Activated naive CD4-positive, alpha-beta T cell treated with anti-CD3 and anti-CD28 coated beads, Interleukin-2, amount 50 U/mL, for 24 hours (primary cell): ENCODE data around the gene RASAL1.

Experiments used
- H3K27ac Mint-ChIP-seq: one replicate; pipeline ENCODE4 v1.8.0; 2021; ENCODE audit warnings: mild to moderate bottlenecking, mixed read lengths
- H3K27me3 Mint-ChIP-seq: one replicate; pipeline ENCODE4 v1.8.0; 2021; ENCODE audit warnings: mixed read lengths
- H3K36me3 Mint-ChIP-seq: one replicate; pipeline ENCODE4 v1.8.0; 2021; ENCODE audit warnings: mixed read lengths
- H3K4me1 Mint-ChIP-seq: one replicate; pipeline ENCODE4 v1.8.0; 2021; ENCODE audit warnings: mixed read lengths
- H3K4me3 Mint-ChIP-seq: one replicate; pipeline ENCODE4 v1.8.0; 2021; ENCODE audit warnings: mild to moderate bottlenecking, mixed read lengths
- H3K9me3 Mint-ChIP-seq: one replicate; pipeline ENCODE4 v1.8.0; 2021; ENCODE audit warnings: mixed read lengths

Gene RASAL1

DNA sequence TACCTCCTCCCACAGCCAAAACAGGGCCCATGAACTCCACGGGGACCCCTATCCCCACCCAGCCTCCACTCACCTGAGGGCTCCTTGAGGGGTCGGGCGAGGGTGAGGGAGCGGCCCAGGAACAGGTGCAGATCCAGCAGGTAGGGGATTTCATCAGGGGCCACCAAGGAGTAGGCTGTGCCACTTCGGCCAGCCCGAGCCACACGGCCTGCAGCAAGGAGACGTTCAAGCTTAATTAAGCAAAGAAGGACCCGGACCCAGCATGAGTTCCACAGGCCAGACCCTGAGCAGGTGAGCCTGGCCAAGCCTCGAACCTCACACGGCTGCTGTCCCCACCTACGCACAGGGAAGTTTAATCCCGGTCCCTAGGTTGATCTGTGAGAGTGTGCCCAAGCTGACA, 34.1 kb upstream of the RASAL1 start:
- peaks cover 14% of the 10 kb centered on the region for H3K36me3 Mint-ChIP-seq
- H3K4me3 Mint-ChIP-seq: no peak overlapping the region
- H3K27ac Mint-ChIP-seq: no peak overlapping the region
- H3K4me1 Mint-ChIP-seq: peaks cover 9% of the 10 kb centered on the region
- H3K27me3 Mint-ChIP-seq: no peaks in the 10 kb centered on the region
- H3K9me3 Mint-ChIP-seq: no peaks in the 10 kb centered on the region

DNA sequence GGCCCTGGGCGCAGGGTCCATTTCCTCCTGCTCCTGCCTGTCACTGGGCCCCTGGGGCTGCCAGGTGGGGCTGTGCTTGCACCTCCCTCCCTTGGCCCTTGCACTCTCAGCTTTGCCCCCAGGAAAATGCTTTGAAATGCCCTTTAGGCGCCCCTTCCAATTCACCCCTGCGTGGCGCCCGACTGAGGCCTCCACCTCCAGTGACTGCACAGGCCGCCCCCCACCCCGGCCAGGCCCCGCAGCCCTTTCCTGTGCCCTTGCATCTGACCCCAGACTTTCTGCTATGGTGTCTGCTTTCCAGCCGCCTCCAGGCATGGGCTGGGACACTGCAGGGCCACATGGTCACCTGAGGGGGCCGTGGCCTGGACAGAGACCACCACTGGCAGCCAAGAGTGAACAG, 32.3 kb upstream of the RASAL1 start:
- Mint-ChIP-seq H3K27ac (no peak overlapping the region), H3K36me3 (peaks cover 10% of the 10 kb centered on the region), H3K27me3 (no peaks in the 10 kb centered on the region), H3K4me1 (peaks cover 5% of the 10 kb centered on the region), H3K9me3 (no peaks in the 10 kb centered on the region), H3K4me3 (no peak overlapping the region)

DNA sequence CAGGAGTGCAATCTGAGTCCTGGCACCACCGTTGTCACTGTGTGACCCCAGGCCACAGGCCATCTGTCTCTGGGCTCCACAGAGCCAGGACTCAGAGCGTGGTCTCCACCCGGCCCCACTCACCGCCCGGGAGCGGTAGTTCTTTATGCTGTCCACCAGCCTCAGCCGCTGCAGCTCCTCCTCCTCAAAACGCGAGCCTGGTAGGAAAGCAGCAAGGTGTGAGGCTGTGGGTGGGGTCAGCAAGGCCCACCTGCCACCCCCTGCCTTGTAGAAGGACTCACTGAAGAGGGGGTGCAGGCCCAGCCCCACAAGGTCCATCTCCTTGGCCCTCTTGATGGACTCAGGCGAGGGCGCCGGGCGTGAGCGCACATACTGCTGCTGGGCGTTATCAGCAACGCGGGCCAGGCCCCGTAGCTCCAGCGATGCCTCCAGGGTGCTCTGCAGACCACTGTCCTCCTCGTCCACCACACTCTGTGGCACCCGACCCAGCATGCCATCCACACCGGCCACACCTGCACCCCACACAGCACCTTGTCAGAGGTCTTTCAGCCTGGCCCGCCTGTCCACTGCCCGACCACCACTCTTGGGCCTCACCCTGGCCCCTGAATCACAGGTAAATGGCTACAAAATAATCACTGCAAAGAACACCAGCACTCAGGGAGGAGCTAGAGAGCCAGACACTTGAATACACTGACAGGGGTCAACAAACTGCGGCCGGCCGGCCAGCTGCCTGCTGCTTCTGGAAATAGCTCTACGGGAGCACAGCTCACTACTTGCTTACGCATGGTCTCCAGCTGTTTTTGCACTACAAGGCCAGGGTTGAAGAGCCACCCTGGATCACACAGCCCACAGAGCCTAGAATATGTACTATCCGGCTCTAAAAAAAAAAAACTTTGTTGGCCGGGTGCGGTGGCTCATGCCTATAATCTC, 30.2 kb upstream of the RASAL1 start:
- Mint-ChIP-seq H3K9me3 (no peaks in the 10 kb centered on the region), H3K27me3 (no peaks in the 10 kb centered on the region), H3K27ac (no peak overlapping the region), H3K36me3 (peaks cover 4% of the 10 kb centered on the region), H3K4me1 (peaks cover under 1% of the 10 kb centered on the region), H3K4me3 (no peak overlapping the region)

DNA sequence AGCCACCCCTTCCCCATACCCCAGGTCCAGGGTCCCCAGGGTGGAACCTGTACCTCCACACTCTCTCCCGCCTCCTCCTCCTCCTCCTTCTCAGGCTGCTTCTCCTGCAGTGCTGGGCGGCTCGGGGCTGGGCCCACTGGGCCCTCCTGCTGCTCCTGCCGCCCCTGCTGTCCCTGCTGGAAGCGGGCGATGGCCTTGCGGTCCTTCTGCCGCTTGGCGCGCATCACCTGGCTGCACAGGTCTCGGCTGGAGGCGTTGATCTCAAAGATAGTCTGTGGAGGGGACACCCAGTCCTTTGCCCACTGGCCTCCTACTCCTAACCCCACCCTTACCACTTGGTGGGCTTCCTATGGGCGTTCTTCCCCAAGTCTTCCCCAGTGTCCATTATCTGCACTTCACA, 28.5 kb upstream of the RASAL1 start:
- H3K27ac Mint-ChIP-seq: no peak overlapping the region
- H3K4me3 Mint-ChIP-seq: no peak overlapping the region
- no peaks in the 10 kb centered on the region for H3K4me1 Mint-ChIP-seq
- no peaks in the 10 kb centered on the region for H3K27me3 Mint-ChIP-seq
- no peaks in the 10 kb centered on the region for H3K9me3 Mint-ChIP-seq
- peaks cover 2% of the 10 kb centered on the region for H3K36me3 Mint-ChIP-seq

DNA sequence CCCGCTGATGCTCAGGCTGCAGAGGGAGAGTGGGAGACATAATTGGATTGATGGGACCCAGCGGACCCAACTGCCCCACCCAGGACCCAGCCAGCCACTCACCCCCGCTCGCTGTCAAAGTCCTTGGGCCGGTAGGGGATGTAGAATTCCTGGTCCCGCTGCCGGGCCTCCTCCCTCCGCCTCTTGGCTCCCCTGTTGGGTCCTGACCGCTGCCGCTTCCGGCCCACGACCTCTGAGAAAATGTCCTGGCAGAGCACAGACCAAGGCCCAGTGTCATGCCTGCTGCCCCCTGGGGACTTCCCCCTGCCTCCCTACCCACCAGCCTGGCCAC, 27.4 kb upstream of the RASAL1 start:
- Mint-ChIP-seq H3K27me3 (no peaks in the 10 kb centered on the region), H3K9me3 (no peaks in the 10 kb centered on the region), H3K36me3 (peaks cover 2% of the 10 kb centered on the region), H3K4me3 (no peak overlapping the region), H3K4me1 (no peaks in the 10 kb centered on the region), H3K27ac (no peak overlapping the region)

DNA sequence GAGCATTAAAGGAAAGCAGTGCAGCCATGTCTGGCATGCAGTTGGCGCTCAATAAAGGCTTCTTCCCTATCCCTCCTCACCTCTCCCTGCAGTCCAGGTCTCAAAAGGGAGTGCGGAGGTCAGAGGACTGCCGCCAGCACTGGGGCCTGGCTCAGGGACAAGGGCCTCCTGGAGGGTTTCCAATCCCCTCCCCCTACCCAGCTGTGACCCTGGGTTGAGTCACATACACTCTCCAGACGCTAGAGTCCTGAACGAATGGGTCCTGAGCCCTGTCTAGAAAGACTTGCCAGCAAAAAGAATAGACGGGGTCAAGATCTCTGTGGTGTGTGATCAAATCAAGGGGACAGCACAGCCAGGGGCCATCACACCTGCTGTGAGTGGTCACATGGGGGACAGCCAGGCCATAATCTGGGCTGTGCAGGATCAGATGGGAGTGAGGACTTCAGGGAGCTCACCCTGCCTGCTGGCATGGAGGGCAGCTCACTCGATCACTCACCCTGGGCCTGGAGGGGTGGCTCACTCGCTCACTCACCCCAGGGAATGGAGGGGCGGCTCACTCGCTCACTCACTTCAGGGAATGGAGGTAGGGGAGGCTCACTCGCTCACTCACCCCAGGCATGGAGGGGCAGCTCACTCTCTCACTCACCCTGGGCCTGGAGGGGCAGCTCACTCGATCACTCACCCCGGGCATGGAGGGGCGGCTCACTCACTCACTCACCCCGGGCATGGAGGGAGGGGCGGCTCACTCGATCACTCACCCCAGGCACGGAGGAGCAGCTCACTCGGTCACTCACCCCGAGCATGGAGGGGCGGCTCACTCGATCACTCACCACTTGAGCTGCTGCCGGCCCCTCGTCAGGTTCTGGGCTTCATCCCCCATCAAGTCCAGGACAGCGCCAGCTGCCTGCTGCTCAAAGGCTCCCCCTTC, 26.8 kb upstream of the RASAL1 start:
- Mint-ChIP-seq H3K4me3 (no peak overlapping the region), H3K4me1 (no peaks in the 10 kb centered on the region), H3K27me3 (no peaks in the 10 kb centered on the region), H3K9me3 (no peaks in the 10 kb centered on the region), H3K27ac (no peak overlapping the region), H3K36me3 (peaks cover 2% of the 10 kb centered on the region)

DNA sequence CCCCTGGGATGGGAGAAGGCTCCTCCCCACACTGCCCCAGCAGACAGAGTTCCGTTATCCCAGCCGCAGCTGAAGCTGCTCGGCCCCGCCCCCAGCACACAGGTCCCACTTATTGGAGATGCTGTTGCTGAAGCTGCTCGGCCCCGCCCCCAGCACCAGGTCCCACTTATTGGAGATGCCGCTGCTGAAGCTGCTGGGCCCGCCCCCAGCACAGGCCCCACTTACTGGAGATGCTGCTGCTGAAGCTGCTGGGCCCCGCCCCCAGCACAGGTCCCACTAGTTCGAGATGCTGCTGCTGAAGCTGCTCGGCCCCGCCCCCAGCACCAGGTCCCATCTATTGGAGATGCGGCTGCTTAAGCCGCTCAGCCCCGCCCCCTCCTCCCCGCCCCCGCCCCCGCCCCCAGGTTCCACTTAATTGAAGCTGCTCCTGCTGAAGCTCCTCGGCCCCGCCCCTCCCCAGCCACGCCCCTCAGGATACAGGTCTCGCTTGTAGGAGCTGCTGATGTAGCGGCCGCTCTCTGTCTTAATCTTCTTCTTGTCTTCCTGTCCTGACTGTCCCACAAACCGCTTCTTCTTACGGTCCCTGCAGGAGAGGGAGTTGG, 26.0 kb upstream of the RASAL1 start:
- peaks cover 2% of the 10 kb centered on the region for H3K36me3 Mint-ChIP-seq
- no peak overlapping the region for H3K4me3 Mint-ChIP-seq

DNA sequence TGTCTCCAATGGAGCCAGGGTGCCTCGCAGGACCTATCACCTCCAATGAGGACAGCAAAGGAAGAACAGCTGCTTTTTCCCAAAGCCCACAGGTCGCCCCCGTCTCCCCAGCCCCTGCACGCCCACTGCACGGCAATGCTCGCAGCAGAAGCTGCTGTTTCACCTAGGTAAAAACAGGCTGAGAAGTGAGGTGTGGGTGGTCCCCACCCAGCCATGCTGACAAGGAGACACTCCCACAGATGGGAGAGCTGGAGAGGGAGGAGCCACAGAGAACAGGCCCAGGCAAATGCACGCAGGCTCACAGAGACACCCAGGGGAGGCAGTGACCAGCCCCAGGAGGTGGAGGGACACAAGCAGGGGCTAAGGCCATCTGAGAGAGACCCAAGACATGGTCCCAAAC, 24.4 kb upstream of the RASAL1 start:
- Mint-ChIP-seq H3K4me1 (peaks cover 5% of the 10 kb centered on the region), H3K9me3 (no peaks in the 10 kb centered on the region), H3K27me3 (no peaks in the 10 kb centered on the region), H3K27ac (no peak overlapping the region), H3K36me3 (peaks cover 2% of the 10 kb centered on the region), H3K4me3 (no peak overlapping the region)

More for the DNA sequence above, 26.0 kb upstream of the RASAL1 start:
- H3K27me3 Mint-ChIP-seq: no peaks in the 10 kb centered on the region
- no peaks in the 10 kb centered on the region for H3K9me3 Mint-ChIP-seq
- peak overlapping the region; percentile 59 for H3K27ac Mint-ChIP-seq
- peaks cover 5% of the 10 kb centered on the region for H3K4me1 Mint-ChIP-seq

DNA sequence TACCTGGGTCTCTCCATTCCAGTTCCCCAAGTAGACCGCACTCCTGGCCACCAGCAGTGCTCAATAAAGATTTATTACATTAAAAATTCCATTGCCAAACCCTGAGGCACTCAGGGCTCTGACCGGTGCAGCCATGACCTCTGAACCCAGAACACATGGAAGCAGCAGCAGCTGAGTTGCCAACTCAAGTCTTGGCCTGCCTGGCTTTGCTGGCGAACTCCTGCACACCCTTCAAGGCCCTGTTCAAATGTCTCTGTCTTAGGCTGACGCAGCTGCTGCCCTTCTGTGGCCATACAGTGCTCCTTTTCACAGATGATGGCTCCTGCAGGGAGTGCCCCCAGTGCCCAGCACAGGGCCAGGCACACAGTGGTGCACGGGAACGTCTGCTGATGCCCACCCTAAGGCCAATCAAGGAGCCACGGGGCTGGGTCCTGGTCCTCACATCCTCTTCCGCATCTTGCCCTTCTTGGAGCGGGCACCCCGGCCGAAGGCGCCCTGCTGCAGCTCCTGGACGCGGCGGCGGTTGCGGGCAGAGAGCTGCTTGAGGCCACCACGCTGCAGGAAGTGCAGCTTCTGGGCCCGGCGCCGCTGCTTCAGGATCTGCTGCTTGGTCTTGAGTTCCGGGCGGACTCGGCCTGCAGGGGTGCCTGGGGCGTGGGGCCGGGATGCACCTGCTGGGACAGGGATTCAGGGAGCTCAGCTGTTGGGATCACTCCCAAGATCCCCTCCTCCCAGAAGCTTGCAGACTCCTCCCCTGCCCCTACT, 23.1 kb upstream of the RASAL1 start:
- Mint-ChIP-seq H3K9me3 (no peaks in the 10 kb centered on the region), H3K4me1 (peaks cover 9% of the 10 kb centered on the region), H3K27me3 (no peaks in the 10 kb centered on the region), H3K36me3 (peaks cover 2% of the 10 kb centered on the region), H3K4me3 (no peak overlapping the region), H3K27ac (no peak overlapping the region)

DNA sequence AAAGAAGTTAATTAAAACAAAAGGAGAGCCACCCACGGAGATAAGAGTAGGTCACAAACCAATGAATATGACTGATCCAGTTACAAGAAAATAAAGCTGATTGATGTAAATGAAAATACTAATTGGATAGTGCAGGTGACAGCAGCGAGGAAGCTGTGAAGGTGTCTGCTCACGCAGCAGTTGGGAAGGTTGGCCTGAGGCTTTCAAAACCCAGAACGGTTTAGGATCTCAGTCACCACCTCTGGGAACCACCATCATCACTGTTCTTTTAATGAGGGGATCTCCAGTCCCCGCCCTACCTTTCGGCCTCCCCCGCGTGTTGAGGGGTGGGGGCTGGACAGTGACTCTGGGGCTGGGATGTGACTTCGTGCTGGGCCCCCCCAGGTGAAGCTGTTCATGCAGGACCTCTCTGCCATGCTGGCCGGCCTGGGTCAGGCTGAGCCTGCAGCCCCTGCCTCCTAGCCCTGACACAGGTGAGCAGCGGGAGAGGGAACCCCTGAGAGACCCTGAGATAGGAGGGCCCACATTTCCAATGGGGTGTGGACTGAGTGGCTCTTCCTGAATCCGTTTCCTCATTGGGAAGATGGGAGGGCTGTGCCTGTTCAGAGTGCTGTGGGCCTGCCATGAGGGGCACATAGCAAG, 21.8 kb upstream of the RASAL1 start:
- no peaks in the 10 kb centered on the region for H3K27me3 Mint-ChIP-seq
- H3K4me3 Mint-ChIP-seq: no peak overlapping the region
- peak overlapping the region; percentile 72 for H3K27ac Mint-ChIP-seq
- H3K9me3 Mint-ChIP-seq: no peaks in the 10 kb centered on the region
- H3K4me1 Mint-ChIP-seq: peaks cover 12% of the 10 kb centered on the region
- H3K36me3 Mint-ChIP-seq: peaks cover 2% of the 10 kb centered on the region

DNA sequence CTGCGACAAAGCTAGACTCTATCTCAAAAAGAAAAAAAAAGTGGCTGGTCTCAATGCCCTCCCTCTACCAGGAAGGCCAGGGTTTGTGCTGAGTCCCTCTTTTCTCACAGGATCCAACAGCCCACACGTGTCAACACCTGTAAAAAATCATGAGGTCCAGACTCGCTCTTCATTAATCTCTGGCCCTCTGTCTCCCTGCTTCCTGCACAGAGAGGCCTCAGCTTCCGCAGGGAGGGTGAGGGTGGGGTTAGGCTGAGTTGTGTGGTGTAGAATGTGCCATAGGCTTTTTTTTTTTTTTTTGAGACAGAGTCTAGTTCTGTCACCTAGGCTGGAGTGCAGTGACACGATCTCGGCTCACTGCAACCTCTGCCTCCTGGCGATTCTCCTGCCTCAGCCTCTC, 20.1 kb upstream of the RASAL1 start:
- peaks cover 18% of the 10 kb centered on the region for H3K4me1 Mint-ChIP-seq
- H3K27ac Mint-ChIP-seq: no peak overlapping the region
- no peak overlapping the region for H3K4me3 Mint-ChIP-seq
- H3K36me3 Mint-ChIP-seq: peaks cover under 1% of the 10 kb centered on the region
- no peaks in the 10 kb centered on the region for H3K9me3 Mint-ChIP-seq
- H3K27me3 Mint-ChIP-seq: no peaks in the 10 kb centered on the region

DNA sequence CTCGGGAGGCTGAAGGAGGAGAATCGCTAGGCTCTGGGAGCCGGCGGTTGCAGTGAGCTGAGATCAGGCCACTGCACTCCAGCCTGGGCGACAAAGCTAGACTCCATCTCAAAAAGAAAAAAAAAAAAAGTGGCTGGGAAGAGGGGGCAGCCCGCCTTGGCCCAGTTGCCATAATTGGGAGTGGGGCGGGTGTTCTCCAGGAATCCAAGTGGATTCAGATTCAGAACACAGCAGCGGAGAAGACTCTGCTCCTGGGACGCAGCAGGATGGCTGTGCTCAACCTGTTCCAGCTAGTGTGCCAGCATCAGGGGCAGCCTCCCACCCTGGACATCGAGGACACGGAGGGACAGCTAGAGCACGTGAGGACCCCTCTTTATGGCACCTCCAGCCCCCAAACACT, 19.5 kb upstream of the RASAL1 start:
- Mint-ChIP-seq H3K4me3 (no peak overlapping the region), H3K9me3 (no peaks in the 10 kb centered on the region), H3K36me3 (no peaks in the 10 kb centered on the region), H3K4me1 (peaks cover 18% of the 10 kb centered on the region), H3K27ac (no peak overlapping the region), H3K27me3 (no peaks in the 10 kb centered on the region)

DNA sequence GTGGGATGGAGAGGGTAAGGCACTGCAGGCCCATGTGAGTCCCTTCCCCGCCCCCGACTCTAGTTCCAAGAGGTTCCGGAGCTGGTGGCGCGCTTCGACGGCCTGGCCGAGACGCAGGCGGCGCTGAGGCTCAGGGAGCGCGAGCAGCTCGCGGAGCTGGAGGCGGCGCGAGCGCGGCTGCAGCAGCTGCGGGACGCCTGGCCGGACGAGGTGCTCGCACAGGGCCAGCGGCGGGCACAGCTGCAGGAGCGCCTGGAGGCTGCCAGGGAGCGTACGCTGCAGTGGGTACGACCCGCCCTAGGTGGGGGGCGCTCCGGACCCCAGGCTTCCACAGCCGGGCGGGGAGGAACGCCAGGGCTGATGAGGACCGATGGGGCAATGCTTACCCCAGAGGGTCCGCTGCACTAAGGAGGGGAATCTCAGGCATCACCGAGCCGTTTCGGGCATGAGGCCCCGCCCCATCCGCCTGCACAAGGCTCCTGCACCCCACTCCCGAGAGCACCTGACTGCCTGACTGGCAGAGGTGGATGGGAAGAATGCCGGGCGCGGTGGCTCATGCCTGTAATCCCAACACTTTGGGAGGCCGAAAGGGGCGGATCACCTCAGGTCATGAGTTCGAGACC, 18.9 kb upstream of the RASAL1 start:
- H3K4me3 Mint-ChIP-seq: peak overlapping the region; percentile 66

More for the DNA sequence above, 18.9 kb upstream of the RASAL1 start:
- Mint-ChIP-seq H3K27me3 (no peaks in the 10 kb centered on the region), H3K36me3 (no peaks in the 10 kb centered on the region), H3K9me3 (no peaks in the 10 kb centered on the region), H3K27ac (no peak overlapping the region), H3K4me1 (peaks cover 18% of the 10 kb centered on the region)
